GM12875 (cell line): ENCODE data around the gene NFAT5.
"Not testable (repeated sequence)": the region's sequence is repeated elsewhere in the genome, so short reads cannot be mapped to it uniquely, and the experiment has no call there.

ENCODE experiments used
- H3K4me3 ChIP-seq: one replicate; pipeline ENCODE4 v1.5.1; 2011; ENCODE audit warnings: low read depth, low read length, control low read depth
- TF ChIP-seq, protein P1 (sequence below): IDR thresholded peaks from 2 replicates; pipeline ENCODE4 v1.5.1; 2011; ENCODE audit warnings: low read depth, mild to moderate bottlenecking, control low read depth, inconsistent platforms, low read length, moderate library complexity, borderline replicate concordance; ENCODE audit not compliant: insufficient read depth

The NFAT5 gene

DNA sequence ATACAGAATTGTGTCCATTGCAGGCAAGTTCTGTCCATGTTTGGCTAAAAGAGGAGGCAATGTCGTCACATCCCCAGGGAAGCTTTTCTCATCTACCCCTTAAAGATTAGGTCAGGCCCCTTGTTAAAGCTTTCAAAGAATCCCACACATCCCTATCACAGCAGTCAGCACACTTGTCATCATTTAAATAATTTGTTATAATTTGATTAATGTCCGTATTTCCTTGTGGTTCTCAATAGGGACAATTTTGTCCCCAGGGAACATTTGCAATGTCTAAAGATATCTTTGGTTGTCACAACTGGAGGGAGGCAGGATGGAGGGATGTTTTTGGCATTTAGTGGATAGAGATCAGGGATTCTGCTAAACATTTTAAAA lies 28.1 kb upstream of the NFAT5 start:
- no peak overlapping the region for H3K4me3 ChIP-seq
- TF ChIP-seq, protein P1, sequence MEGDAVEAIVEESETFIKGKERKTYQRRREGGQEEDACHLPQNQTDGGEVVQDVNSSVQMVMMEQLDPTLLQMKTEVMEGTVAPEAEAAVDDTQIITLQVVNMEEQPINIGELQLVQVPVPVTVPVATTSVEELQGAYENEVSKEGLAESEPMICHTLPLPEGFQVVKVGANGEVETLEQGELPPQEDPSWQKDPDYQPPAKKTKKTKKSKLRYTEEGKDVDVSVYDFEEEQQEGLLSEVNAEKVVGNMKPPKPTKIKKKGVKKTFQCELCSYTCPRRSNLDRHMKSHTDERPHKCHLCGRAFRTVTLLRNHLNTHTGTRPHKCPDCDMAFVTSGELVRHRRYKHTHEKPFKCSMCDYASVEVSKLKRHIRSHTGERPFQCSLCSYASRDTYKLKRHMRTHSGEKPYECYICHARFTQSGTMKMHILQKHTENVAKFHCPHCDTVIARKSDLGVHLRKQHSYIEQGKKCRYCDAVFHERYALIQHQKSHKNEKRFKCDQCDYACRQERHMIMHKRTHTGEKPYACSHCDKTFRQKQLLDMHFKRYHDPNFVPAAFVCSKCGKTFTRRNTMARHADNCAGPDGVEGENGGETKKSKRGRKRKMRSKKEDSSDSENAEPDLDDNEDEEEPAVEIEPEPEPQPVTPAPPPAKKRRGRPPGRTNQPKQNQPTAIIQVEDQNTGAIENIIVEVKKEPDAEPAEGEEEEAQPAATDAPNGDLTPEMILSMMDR = no peak

- TF ChIP-seq, protein P1 = no peak
- no peak overlapping the region for H3K4me3 ChIP-seq
Measured at GRCh38 chr16:69538808-69539207, 27.0 kb upstream of the NFAT5 start.

- no peak overlapping the region for H3K4me3 ChIP-seq
- TF ChIP-seq, protein P1 = no peak
Measured at GRCh38 chr16:69542974-69543373, 22.8 kb upstream of the NFAT5 start.

DNA sequence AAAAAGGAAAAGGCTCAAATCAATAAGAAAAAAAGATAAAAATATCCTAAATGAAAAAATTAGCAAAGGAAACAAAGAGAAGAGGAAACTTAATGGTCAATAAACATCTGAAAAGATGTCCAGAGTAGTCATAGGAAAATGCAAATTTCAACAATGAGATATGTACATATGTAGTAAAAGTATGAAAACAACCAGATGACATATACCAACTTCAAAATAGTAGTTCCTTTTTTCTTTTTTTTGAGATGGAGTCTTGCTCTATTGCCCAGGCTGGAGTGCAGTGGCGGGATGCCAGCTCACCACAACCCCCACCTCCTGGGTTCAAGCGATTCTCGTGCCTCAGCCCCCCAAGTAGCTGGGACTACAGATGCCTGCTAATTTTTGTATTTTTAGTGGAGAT lies 21.7 kb upstream of the NFAT5 start:
- no peak overlapping the region for H3K4me3 ChIP-seq
- TF ChIP-seq, protein P1 = no peak

- not testable (repeated sequence) for H3K4me3 ChIP-seq
Measured at GRCh38 chr16:69546663-69547062, 19.1 kb upstream of the NFAT5 start.

- no peak overlapping the region for H3K4me3 ChIP-seq
- TF ChIP-seq, protein P1 = no peak
Measured at GRCh38 chr16:69553332-69553731, 12.4 kb upstream of the NFAT5 start.

- H3K4me3 ChIP-seq = no peak overlapping the region
- TF ChIP-seq, protein P1 = no peak
Measured at GRCh38 chr16:69554495-69554894, 11.3 kb upstream of the NFAT5 start.

DNA sequence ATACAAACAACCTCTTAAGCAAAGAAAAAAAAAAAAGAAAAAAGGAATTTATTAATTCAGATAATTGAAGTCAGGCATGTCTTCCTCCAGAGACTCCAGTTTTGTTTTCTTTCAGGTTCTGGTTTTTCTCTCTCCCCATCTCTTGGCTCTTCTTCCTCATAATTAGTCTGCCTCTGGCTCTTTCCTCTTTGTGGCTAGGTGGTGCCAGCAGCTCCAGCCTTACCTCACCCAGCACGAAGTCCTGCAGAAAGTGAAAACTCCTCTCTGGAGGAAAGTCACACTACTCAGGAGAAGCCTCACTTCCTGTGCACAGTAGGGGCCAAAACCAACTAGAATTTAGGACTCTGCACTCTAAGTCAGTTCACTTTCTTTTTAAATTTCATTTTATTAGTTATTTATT lies 10.3 kb upstream of the NFAT5 start:
- TF ChIP-seq, protein P1 = no peak
- no peak overlapping the region for H3K4me3 ChIP-seq
